WERI-Rb-1 (cell line): ENCODE results near the gene LONRF3.

Experiments
- DNase-seq: peaks from one replicate; pipeline ENCODE4 v3.0.0-alpha.2; 2020
- H3K27ac ChIP-seq: fragments of 250-450 bp; sonication (Bioruptor Pico); 2 replicates; pipeline ENCODE4 v1.5.1; 2020; ENCODE audit warnings: mild to moderate bottlenecking, moderate library complexity
- H3K27me3 ChIP-seq: fragments of 250-450 bp; sonication (Bioruptor Pico); 2 replicates; pipeline ENCODE4 v1.5.1; 2021; ENCODE audit warnings: mild to moderate bottlenecking, low read depth, moderate library complexity; ENCODE audit not compliant: insufficient read depth, severe bottlenecking
- H3K36me3 ChIP-seq: fragments of 250-450 bp; sonication (Bioruptor Pico); 2 replicates; pipeline ENCODE4 v1.5.1; 2020; ENCODE audit warnings: mild to moderate bottlenecking, moderate library complexity
- H3K4me3 ChIP-seq: 2 replicates; pipeline ENCODE4 v1.5.1; 2011; ENCODE audit warnings: low read depth, mild to moderate bottlenecking, control low read depth, low read length
- H3K9me3 ChIP-seq: fragments of 250-450 bp; sonication (Bioruptor Pico); 2 replicates; pipeline ENCODE4 v1.5.1; 2021; ENCODE audit warnings: mild to moderate bottlenecking, moderate library complexity; ENCODE audit not compliant: severe bottlenecking
- CTCF ChIP-seq: IDR thresholded peaks from 2 replicates; pipeline ENCODE4 v1.5.1; 2011; ENCODE audit warnings: low read depth, mild to moderate bottlenecking, control low read depth, inconsistent platforms, low read length

The LONRF3 gene

GRCh38 chrX:118945921-118946320, 28.5 kb upstream of the LONRF3 start:
- no peak for DNase-seq

DNA sequence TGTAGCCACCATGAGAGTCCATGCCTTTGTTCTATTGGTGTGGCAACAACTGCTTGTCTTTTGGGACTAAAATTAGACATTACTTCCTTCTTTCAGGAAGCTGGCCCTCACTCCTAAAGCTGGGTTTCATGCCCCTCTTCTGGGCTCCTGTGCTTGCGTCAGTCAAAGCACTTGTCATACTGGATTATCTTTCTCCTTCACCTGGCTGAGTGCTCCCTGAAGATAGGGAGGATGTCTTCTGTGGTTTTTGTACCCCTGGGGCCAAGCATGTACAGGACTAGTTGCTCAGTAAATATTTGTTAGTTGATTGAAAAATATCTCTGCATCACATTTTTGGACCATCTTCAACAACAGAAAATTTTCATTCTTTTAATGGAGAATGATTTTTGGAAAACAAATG, 26.1 kb upstream of the LONRF3 start:
- TF ChIP-seq CTCF = no peak
- Histone ChIP-seq H3K27me3 (peaks cover 43% of the 10 kb centered on the region), H3K27ac (no peak overlapping the region), H3K4me3 (no peak overlapping the region), H3K9me3 (no peaks in the 10 kb centered on the region), H3K36me3 (no peaks in the 10 kb centered on the region)
- no peak for DNase-seq

More at GRCh38 chrX:118945921-118946320, 28.5 kb upstream of the LONRF3 start:
- H3K36me3 ChIP-seq = no peaks in the 10 kb centered on the region
- no peak for TF ChIP-seq CTCF
- no peak overlapping the region for H3K27ac ChIP-seq
- no peak overlapping the region for H3K4me3 ChIP-seq
- peaks cover 48% of the 10 kb centered on the region for H3K27me3 ChIP-seq
- no peaks in the 10 kb centered on the region for H3K9me3 ChIP-seq

GRCh38 chrX:118961866-118962560, 12.4 kb upstream of the LONRF3 start:
- DNase-seq = no peak
- H3K36me3 ChIP-seq = no peaks in the 10 kb centered on the region
- no peak for TF ChIP-seq CTCF
- H3K9me3 ChIP-seq = no peaks in the 10 kb centered on the region
- H3K27me3 ChIP-seq = peaks cover 37% of the 10 kb centered on the region
- no peak overlapping the region for H3K4me3 ChIP-seq
- no peak overlapping the region for H3K27ac ChIP-seq

GRCh38 chrX:118963159-118963558, 11.3 kb upstream of the LONRF3 start:
- Histone ChIP-seq H3K4me3 (no peak overlapping the region), H3K36me3 (no peaks in the 10 kb centered on the region), H3K27me3 (peaks cover 42% of the 10 kb centered on the region), H3K9me3 (no peaks in the 10 kb centered on the region), H3K27ac (no peak overlapping the region)
- no peak for DNase-seq
- no peak for TF ChIP-seq CTCF

DNA sequence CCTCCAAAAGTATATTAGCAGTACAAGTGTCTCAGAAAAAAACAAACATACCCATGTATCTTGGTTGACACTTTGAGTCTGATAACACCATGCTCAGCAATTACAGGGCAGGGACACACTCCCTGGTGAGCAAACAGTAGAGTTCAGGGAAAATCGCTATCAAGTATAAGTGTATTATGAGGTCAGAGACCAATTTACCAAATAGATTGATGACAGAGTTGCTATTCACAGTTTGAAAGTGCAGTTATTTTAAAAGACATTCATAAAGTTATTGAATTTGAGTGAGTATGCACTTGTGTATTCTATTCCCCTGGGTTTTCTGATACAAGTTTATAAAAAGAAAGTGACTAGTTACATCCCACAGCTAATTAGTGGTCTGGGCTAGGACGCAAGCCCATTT, 10.2 kb upstream of the LONRF3 start:
- Histone ChIP-seq H3K36me3 (no peaks in the 10 kb centered on the region), H3K4me3 (no peak overlapping the region), H3K9me3 (no peaks in the 10 kb centered on the region), H3K27me3 (peaks cover 47% of the 10 kb centered on the region), H3K27ac (no peak overlapping the region)
- TF ChIP-seq CTCF = no peak
- no peak for DNase-seq

GRCh38 chrX:118965395-118965794, 9.0 kb upstream of the LONRF3 start:
- TF ChIP-seq CTCF = no peak
- Histone ChIP-seq H3K9me3 (no peaks in the 10 kb centered on the region), H3K4me3 (no peak overlapping the region), H3K36me3 (no peaks in the 10 kb centered on the region), H3K27ac (no peak overlapping the region), H3K27me3 (peaks cover 44% of the 10 kb centered on the region)
- DNase-seq = peak; percentile 7
